Hepatocyte (in vitro differentiated cells): ENCODE data around the gene MVD. TPM values are rescaled to one million over a fixed set of nuclear protein-coding genes. Genes with fewer than 3 reads are reported as not detected.

Experiments used
- DNase-seq: peaks from one replicate; pipeline ENCODE4 v3.0.0-alpha.2; 2016; ENCODE audit warnings: low spot score
- H2AFZ ChIP-seq: fragments of 200-600 bp; sonication (generic); 2 replicates; pipeline ENCODE4 v1.6.0; 2016; ENCODE audit warnings: antibody characterized with exemption, mild to moderate bottlenecking
- H3K27ac ChIP-seq: fragments of 200-600 bp; sonication (generic); 2 replicates; pipeline ENCODE4 v1.5.1; 2016; ENCODE audit warnings: mild to moderate bottlenecking
- H3K27me3 ChIP-seq: fragments of 200-600 bp; sonication (generic); 2 replicates; pipeline ENCODE4 v1.6.1; 2016
- H3K36me3 ChIP-seq: fragments of 200-600 bp; sonication (generic); replicated peaks from 2 replicates; pipeline ENCODE4 v1.5.1; 2016; ENCODE audit warnings: low read depth; ENCODE audit not compliant: insufficient read depth
- H3K4me1 ChIP-seq: fragments of 200-600 bp; sonication (generic); 2 replicates; pipeline ENCODE4 v1.5.1; 2016; ENCODE audit warnings: mild to moderate bottlenecking, moderate library complexity; ENCODE audit not compliant: insufficient read depth
- H3K4me2 ChIP-seq: fragments of 200-600 bp; sonication (generic); 2 replicates; pipeline ENCODE4 v1.6.0; 2016
- H3K4me3 ChIP-seq: fragments of 200-600 bp; sonication (generic); 2 replicates; pipeline ENCODE4 v1.5.1; 2016; ENCODE audit warnings: mild to moderate bottlenecking
- H3K79me2 ChIP-seq: fragments of 200-600 bp; sonication (generic); 2 replicates; pipeline ENCODE4 v1.6.0; 2017; ENCODE audit warnings: mild to moderate bottlenecking
- H3K9me2 ChIP-seq: fragments of 200-600 bp; sonication (generic); replicated peaks from 2 replicates; pipeline ENCODE4 v1.6.0; 2017; ENCODE audit warnings: mild to moderate bottlenecking; ENCODE audit not compliant: insufficient read depth
- H3K9me3 ChIP-seq: fragments of 200-600 bp; sonication (generic); 2 replicates; pipeline ENCODE4 v1.5.1; 2016; ENCODE audit warnings: low read depth, mild to moderate bottlenecking
- H4K20me1 ChIP-seq: fragments of 200-600 bp; sonication (generic); 2 replicates; pipeline ENCODE4 v1.6.0; 2016; ENCODE audit warnings: mild to moderate bottlenecking; ENCODE audit not compliant: insufficient read depth, poor library complexity, severe bottlenecking
- CTCF ChIP-seq: fragments of 200-600 bp; sonication (generic); IDR thresholded peaks from 2 replicates; pipeline ENCODE4 v1.5.1; 2016; ENCODE audit warnings: antibody characterized with exemption, mild to moderate bottlenecking; ENCODE audit not compliant: poor library complexity
- EZH2 ChIP-seq: fragments of 200-600 bp; sonication (generic); IDR thresholded peaks from 2 replicates; pipeline ENCODE4 v1.6.1; 2016; ENCODE audit warnings: antibody characterized with exemption, mild to moderate bottlenecking, borderline replicate concordance
- EZH2phosphoT487 ChIP-seq: fragments of 200-600 bp; sonication (generic); IDR thresholded peaks from one replicate; pipeline ENCODE4 v1.6.1; 2018; ENCODE audit warnings: antibody characterized with exemption, mild to moderate bottlenecking, low read depth, moderate library complexity; ENCODE audit not compliant: unreplicated experiment, severe bottlenecking
- WGBS: methylation state at CpG from one replicate; pipeline ENCODE4 v1.1.6; 2016; ENCODE audit warnings: low lambda C conversion rate; ENCODE audit errors: missing lambda C conversion rate; 5-methylcytosine and 5-hydroxymethylcytosine counted together
- polyA plus RNA-seq: library from polyadenylated mRNA; unstranded; fragments of >200 nt; fragmentation: Nextera tagmentation; extraction: Ambion mirVana; gene quantifications from 2 replicates; pipeline ENCODE4 v1.2.1, GENCODE V29; 2016
- total RNA-seq: library from RNA; depleted of rRNA; stranded (reverse); fragments of >200 nt; gene quantifications from 2 replicates; pipeline ENCODE4 v1.2.3, GENCODE V29; 2014

The MVD gene
- total and polyA plus RNA-seq, 2 experiments from 2014 or later, result 71.9 to 152 TPM

- TF ChIP-seq EZH2 (no peak), EZH2phosphoT487 (no peak), CTCF (no peak)
- no peak overlapping the region for H2AFZ ChIP-seq
- no peak for DNase-seq
- WGBS, result 95% methylated on average over 28 of the region's 28 CpGs
- no peak overlapping the region for H3K4me2 ChIP-seq
- peaks cover 6% of the 10 kb centered on the region for H4K20me1 ChIP-seq
- no peaks in the 10 kb centered on the region for H3K27me3 ChIP-seq
- H3K36me3 ChIP-seq, result no peaks in the 10 kb centered on the region
- peaks cover 15% of the 10 kb centered on the region for H3K79me2 ChIP-seq
- no peak overlapping the region for H3K27ac ChIP-seq
- H3K9me3 ChIP-seq, result no peaks in the 10 kb centered on the region
- H3K4me1 ChIP-seq, result peaks cover 11% of the 10 kb centered on the region
- H3K9me2 ChIP-seq, result no peaks in the 10 kb centered on the region
- H3K4me3 ChIP-seq, result no peak overlapping the region
Observed at GRCh38 chr16:88646345-88647034, 16.4 kb downstream of the MVD start.

GRCh38 chr16:88645941-88646340, 16.9 kb downstream of the MVD start:
- Histone ChIP-seq H3K4me1 (peaks cover 6% of the 10 kb centered on the region), H3K27ac (no peak overlapping the region), H3K79me2 (peaks cover 15% of the 10 kb centered on the region), H3K36me3 (no peaks in the 10 kb centered on the region), H3K9me2 (no peaks in the 10 kb centered on the region), H4K20me1 (peaks cover 6% of the 10 kb centered on the region), H3K4me3 (no peak overlapping the region), H3K27me3 (no peaks in the 10 kb centered on the region), H3K9me3 (no peaks in the 10 kb centered on the region), H2AFZ (no peak overlapping the region), H3K4me2 (no peak overlapping the region)
- TF ChIP-seq EZH2, result no peak
- TF ChIP-seq EZH2phosphoT487, result no peak
- no peak for TF ChIP-seq CTCF
- 96% methylated on average over 21 of the region's 23 CpGs for WGBS
- DNase-seq, result no peak

- TF ChIP-seq EZH2phosphoT487 (no peak), EZH2 (no peak), CTCF (no peak)
- Histone ChIP-seq H3K27me3 (no peaks in the 10 kb centered on the region), H3K4me1 (peaks cover 6% of the 10 kb centered on the region), H3K36me3 (no peaks in the 10 kb centered on the region), H3K4me3 (no peak overlapping the region), H3K9me3 (no peaks in the 10 kb centered on the region), H3K9me2 (no peaks in the 10 kb centered on the region), H2AFZ (no peak overlapping the region), H4K20me1 (peaks cover 6% of the 10 kb centered on the region), H3K79me2 (peaks cover 15% of the 10 kb centered on the region), H3K27ac (no peak overlapping the region), H3K4me2 (no peak overlapping the region)
- DNase-seq, result no peak
- 94% methylated on average over 16 of the region's 16 CpGs for WGBS
Observed at GRCh38 chr16:88645455-88645854, 17.4 kb downstream of the MVD start.
